ENCODE data around the gene ZNF804A. TPM values are rescaled to one million over a fixed set of nuclear protein-coding genes. Genes with fewer than 3 reads are reported as not detected.

Gene ZNF804A
- total RNA-seq, 2 donors from 2014 or later = 0.14 to 0.68 TPM

GRCh38 chr2:184624311-184624710 lies 26.0 kb downstream of the ZNF804A start:
- no peaks in the 10 kb centered on the region for H3K27me3 ChIP-seq (replicated peaks; ENCODE audit: insufficient read depth)
- no peak for TF ChIP-seq CTCF (IDR thresholded peaks at IDR 0.05)
- no peak for DNase-seq (ENCODE audit: low spot score)
- no peak overlapping the region for H3K27ac ChIP-seq
- ATAC-seq (ENCODE audit: insufficient number of reproducible peaks, low FRiP score, low read depth) = no peak
- H3K36me3 ChIP-seq = no peaks in the 10 kb centered on the region
- no peaks in the 10 kb centered on the region for H3K9me3 ChIP-seq
- H3K4me3 ChIP-seq = no peak overlapping the region
- no peaks in the 10 kb centered on the region for H3K4me1 ChIP-seq (ENCODE audit: control insufficient read depth in 1 of 2, low read depth in 2 of 2)

GRCh38 chr2:184628051-184628450 lies 29.7 kb downstream of the ZNF804A start:
- H3K27me3 ChIP-seq (replicated peaks; ENCODE audit: insufficient read depth) = no peaks in the 10 kb centered on the region
- no peaks in the 10 kb centered on the region for H3K9me3 ChIP-seq
- H3K4me1 ChIP-seq (ENCODE audit: control insufficient read depth in 1 of 2, low read depth in 2 of 2) = no peaks in the 10 kb centered on the region
- ATAC-seq (ENCODE audit: insufficient number of reproducible peaks, low FRiP score, low read depth) (no peak), DNase-seq (ENCODE audit: low spot score) (no peak)
- H3K27ac ChIP-seq = no peak overlapping the region
- H3K36me3 ChIP-seq = no peaks in the 10 kb centered on the region
- H3K4me3 ChIP-seq = no peak overlapping the region
- TF ChIP-seq CTCF (IDR thresholded peaks at IDR 0.05) = no peak

GRCh38 chr2:184633726-184634125 lies 35.4 kb downstream of the ZNF804A start:
- no peak overlapping the region for H3K4me3 ChIP-seq
- TF ChIP-seq CTCF (IDR thresholded peaks at IDR 0.05) = no peak
- H3K4me1 ChIP-seq (ENCODE audit: control insufficient read depth in 1 of 2, low read depth in 2 of 2) = no peaks in the 10 kb centered on the region
- H3K27me3 ChIP-seq (replicated peaks; ENCODE audit: insufficient read depth) = no peaks in the 10 kb centered on the region
- no peaks in the 10 kb centered on the region for H3K36me3 ChIP-seq
- DNase-seq (ENCODE audit: low spot score) (no peak), ATAC-seq (ENCODE audit: insufficient number of reproducible peaks, low FRiP score, low read depth) (no peak)
- H3K9me3 ChIP-seq = no peaks in the 10 kb centered on the region
- H3K27ac ChIP-seq = no peak overlapping the region

GRCh38 chr2:184637781-184638180 lies 39.5 kb downstream of the ZNF804A start:
- DNase-seq (ENCODE audit: low spot score) = no peak
- H3K9me3 ChIP-seq = no peaks in the 10 kb centered on the region
- no peak overlapping the region for H3K27ac ChIP-seq
- no peak overlapping the region for H3K4me3 ChIP-seq
- H3K4me1 ChIP-seq (ENCODE audit: control insufficient read depth in 1 of 2, low read depth in 2 of 2) = no peaks in the 10 kb centered on the region
- ATAC-seq (ENCODE audit: insufficient number of reproducible peaks, low FRiP score, low read depth) = no peak
- no peak for TF ChIP-seq CTCF (IDR thresholded peaks at IDR 0.05)
- H3K27me3 ChIP-seq (replicated peaks; ENCODE audit: insufficient read depth) = no peaks in the 10 kb centered on the region
- H3K36me3 ChIP-seq = no peaks in the 10 kb centered on the region

GRCh38 chr2:184644685-184645084 lies 46.4 kb downstream of the ZNF804A start:
- Histone ChIP-seq H3K36me3 (no peaks in the 10 kb centered on the region), H3K4me3 (no peak overlapping the region), H3K27ac (no peak overlapping the region), H3K9me3 (no peaks in the 10 kb centered on the region), H3K27me3 (replicated peaks; ENCODE audit: insufficient read depth) (no peaks in the 10 kb centered on the region), H3K4me1 (ENCODE audit: control insufficient read depth in 1 of 2, low read depth in 2 of 2) (no peaks in the 10 kb centered on the region)
- no peak for DNase-seq (ENCODE audit: low spot score)
- ATAC-seq (ENCODE audit: insufficient number of reproducible peaks, low FRiP score, low read depth) = no peak
- TF ChIP-seq CTCF (IDR thresholded peaks at IDR 0.05) = no peak
